HG03439 (cell line): ENCODE results near the gene GSC2.

Experiments used
- ATAC-seq: cut with Tn5 transposase; IDR thresholded peaks from one replicate; pipeline ENCODE4 v1.9.1; 2021; ENCODE audit warnings: mild to moderate bottlenecking, moderate library complexity; ENCODE audit not compliant: unreplicated experiment

GSC2 gene, protein sequence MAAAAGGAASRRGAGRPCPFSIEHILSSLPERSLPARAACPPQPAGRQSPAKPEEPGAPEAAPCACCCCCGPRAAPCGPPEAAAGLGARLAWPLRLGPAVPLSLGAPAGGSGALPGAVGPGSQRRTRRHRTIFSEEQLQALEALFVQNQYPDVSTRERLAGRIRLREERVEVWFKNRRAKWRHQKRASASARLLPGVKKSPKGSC

DNA sequence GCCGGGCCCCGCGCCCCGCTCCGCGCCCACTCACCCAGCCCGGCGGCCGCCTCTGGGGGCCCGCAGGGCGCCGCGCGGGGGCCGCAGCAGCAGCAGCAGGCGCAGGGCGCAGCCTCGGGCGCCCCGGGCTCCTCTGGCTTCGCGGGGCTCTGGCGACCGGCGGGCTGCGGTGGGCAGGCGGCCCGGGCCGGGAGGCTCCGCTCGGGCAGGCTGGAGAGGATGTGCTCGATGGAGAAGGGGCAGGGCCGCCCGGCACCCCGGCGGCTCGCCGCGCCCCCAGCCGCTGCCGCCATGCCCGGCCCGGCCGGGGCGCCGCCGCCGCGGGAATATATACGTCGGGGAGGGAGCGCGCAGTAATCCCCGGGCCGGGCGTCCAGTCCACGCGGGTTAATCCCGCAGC is at the start of gene GSC2:
Gene GSC2, minus strand, starts transcription at position 302 of the 400 bp plus-strand sequence. Its CDS starts 9 bp downstream, at position 293.
- no peak for ATAC-seq

DNA sequence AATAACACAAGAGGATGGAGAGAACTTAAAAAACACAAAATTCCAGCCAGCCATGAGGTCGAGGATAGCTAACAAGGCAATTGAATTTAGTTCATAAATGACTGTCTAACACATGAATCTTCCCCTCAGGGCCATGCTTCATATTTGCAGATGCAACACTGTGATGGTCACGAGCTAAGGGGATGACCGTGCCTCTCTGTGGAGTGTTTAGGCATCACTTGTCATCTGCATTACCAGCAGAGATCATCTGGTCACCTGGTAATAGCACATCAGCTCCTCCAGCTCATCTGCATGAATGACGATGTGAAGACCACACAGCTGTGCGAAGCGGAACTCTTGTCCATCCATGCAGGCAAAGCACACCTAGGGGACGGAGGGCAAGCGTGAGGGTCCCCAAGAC is 49.4 kb upstream of the GSC2 start:
- ATAC-seq: no peak

DNA sequence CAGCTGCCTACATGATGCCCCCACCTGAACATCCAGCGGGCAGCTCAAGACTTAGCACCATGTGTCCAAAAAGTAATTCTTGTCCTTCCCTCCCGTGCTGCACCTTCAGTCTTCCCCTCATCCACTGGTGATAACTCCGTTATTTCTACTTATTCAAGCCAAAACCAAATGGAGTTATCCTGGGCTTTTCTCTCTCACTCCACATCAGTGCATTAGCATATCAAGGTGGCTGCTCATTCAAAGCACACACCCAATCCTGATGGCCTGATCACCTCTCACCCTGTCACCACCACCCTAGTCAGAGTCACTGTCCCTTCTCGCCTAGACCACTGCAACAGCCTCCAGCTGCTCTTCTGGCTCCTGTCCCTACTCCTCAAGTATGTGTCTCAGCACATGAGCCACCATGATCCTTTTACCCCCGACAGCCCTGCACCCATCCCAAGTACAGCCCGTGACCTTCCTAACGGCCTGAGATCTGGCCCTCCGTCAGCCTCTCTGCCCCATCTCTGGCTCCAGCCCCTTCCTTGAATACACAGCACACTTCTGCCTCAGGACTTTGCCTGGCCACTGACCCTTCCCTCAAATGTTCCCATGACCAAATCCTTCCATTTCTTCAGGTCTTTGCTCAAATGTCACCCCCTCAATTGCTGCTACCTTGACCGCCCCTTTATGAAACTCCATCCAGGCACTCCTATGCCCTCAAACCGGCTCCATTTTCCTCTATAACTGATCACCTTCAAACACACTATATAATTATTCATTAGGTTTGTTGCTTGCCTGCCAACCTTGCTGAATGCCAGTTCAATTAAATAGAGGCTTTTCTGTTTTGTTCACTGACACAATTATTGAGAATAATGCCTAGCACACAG is 48.1 kb upstream of the GSC2 start:
- no peak for ATAC-seq

DNA sequence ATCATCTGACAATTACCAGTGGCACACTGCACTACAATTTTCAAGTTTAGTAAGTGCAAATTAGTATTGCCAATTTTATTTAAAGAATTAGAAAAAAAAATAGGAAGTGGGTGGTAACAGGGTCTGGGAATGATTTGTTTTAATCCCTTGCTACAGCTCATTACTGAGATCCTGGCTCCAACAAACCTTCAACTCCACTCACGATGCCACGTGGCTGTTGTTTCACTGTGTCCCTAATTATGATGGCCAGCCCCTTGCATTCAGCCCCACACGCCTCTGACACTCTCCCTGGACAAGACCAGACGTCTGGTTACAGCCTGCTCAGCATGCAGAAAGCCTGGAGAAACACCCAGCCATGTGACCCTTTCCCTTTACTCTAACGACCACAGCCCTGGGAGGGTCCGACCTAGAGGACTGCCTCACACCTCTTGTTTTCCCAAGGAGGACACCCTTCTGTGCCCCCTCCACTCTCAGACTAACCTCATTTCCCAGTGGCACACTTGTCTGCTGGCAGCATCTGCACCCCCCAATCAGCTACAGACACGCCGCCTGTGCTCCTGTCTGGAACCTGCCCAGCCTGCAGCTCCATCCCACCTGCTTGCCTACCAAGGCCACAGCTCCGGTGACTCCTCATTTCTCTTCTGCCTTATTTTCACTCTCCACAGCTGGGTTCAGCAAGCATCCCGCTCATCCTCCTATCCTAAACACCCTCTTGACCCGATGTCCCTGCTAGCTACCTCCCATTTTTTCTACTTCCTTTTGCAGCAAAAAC is 46.9 kb upstream of the GSC2 start:
- no peak for ATAC-seq

DNA sequence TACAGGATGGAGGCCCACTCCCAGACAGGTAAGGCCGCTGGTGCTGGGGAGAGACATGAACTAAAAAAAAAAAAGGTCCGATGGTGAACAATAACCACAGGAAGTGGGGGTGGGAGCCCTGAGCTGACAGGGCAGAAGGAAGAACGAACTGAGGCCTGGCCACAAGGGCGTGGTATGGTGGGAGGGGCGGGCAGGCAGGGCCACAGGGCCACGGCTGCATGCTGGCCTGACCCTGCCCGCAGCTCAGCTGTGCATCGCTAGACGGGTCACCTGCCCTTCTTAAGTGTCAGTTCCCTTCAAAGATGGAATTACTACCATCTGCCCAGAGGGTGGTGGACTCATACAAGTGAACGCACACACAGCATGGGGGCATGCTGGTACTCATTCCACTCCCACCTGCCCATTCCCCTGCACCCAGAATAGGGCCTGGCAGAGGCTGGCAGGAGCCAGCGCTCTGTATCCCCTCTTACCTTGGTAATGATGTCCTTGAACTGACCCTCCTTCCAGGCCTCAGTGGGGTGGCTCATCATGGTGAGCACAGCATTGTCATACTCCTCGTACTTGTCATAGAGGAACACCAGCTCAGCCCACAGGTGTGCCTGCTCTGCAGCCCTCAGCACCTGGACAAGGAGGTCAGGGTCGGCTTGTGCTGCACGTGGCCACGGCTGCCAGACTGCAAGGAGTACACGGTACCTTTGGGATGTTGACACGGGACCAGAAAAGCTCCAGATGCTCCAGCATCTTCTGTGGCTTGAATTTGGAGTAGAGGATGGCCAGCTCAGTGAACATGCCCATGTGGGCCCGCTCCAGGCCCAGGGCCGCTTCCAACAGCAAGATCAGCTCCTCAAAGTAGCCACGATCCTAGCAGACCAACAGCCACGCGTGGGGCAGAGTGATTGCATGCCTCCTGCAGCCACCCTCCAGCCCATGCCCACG is 46.0 kb upstream of the GSC2 start:
- no peak for ATAC-seq

DNA sequence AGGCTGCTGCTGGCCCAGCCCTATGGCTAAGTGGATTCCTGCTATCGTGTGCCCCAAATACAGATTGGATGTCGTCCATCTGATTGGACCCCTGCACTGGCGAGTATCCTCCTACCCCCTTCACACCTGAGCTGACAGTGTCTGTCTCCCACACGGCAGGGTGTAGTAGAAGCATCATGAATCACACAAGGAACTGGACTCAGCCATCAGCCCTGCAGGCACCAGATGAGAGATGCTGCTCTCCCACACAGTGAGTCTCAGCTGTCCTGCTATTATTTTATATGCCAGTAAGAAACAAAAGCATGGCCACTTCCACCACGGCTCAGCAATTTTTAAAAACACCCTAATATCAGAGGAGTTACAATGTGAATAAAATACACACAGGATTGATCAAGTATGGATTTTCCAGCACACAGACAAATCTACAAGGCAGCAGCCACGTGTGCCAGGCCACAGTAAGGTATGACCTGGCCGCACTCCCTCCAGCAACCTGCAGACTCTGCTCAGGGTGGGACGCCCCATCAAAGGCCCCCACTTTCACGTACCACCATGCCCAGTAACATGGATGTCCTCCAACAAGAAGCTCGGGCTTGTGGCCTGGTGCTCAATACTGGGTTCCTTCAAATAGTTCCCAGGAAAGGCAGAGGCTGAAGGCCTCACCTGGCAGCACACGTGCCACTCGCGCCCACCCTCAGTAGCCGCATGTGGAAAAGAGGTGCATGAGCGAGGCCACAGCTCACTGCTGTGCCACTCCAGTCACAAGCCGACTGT is 44.9 kb upstream of the GSC2 start:
- ATAC-seq: no peak

DNA sequence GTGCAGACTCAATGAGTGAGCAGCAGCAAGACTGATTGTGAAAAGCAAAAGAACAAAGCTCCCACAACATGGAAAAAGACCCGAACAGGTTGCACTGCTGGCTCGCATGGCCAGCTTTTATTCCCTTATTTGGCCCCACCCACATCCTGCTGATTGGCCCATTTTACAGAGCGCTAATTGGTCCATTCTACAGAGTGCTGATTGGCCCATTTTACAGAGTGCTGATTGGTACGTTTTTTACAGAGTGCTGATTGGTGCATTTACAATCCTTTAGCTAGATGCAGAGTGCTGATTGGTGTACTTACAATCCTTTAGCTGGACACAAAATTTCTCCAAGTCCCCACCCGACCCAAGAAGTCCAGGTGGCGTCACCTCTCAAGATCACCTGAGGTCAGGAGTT is 43.8 kb upstream of the GSC2 start:
- no peak for ATAC-seq

DNA sequence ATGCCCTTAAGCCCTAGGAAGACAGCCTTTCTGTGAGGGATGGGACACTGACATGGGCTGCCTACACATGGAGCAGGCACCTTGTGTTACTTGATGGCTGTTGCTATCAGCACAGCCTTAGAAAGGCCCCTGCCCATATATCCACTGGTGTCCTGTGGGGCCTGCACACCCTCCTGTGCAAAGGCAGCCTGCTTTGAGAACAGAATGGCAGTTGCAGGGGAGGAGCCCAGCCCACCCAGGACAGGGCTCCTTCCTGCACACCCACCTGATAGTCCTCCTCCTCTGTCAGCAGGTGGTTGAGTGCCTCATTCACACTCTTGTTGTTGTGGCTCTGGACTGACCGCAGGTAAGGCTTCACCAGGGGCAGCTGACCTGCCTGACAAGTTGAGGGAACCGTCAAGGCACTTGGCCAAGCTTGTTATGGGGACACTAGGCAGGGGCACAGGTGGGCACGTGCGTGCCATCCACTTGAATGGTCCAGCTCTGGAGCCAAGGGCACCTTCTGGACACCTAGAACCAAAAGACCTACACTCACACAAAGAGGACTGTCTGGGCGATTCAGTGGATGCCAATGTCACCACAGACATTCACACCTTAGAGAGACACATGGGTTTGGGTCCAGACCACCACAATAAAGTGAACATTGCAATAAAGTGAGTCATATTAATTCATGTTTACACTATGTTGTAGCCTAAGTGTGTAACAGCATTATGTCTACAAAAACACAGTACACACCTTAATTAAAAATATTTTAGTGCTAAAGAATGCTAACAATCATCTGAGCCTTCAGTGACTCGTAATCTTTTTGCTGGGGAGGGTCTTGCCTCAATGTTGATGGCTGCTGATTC is 37.8 kb upstream of the GSC2 start:
- ATAC-seq: no peak

DNA sequence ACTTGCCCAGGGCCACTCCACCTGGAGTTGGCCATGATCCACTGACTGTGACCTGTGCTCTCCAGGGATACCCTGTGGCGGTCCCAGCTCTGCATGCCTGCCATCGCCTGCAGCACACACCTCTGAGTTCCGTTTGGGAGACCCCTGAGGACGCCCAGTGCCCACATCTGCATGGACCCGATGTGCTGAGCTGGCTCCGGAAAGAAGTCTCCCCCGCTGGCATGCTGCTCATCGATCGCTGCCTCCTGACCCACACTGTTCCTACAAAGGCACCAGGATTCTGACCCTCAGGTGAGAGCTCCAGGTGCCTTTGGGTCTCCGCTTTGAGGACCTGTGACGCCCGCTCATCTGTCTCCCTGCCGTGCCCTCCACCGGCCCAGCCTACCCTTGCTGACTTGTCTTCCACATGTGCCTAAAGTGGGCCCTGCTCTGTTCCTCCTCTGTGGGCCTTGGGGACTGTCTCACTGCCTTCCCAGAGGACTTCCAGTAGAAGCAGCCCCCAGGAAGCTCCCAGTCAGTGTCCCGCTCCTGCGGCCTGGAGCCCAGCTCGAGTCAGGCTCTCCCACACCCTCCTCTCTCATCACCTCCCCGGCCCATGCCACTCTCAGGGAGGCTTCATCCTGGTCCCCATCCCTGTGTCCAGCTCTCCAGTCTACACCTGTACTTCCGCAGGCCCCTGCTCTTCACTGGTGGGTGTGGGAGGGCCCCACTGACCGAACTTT is 34.3 kb upstream of the GSC2 start:
- no peak for ATAC-seq

DNA sequence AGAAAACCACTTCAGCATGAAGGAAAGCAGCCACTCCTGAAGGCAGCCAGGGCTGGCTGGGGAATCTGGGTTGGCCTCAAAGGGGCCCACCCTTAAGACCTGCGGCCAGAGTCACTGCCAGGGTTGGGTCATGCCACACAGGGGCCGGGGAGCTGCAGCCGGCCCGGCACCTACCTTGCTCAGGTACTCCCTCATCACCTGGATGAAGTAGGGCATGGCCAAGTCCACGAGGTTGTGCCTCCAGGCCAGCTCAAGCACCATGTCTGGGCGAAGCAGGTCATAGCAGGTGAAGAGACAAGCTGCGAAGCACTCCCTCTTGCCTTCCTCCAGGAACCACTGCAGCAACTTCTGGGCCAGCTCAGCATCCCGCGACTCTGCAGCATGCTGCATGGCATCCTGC is 33.1 kb upstream of the GSC2 start:
- ATAC-seq: no peak

DNA sequence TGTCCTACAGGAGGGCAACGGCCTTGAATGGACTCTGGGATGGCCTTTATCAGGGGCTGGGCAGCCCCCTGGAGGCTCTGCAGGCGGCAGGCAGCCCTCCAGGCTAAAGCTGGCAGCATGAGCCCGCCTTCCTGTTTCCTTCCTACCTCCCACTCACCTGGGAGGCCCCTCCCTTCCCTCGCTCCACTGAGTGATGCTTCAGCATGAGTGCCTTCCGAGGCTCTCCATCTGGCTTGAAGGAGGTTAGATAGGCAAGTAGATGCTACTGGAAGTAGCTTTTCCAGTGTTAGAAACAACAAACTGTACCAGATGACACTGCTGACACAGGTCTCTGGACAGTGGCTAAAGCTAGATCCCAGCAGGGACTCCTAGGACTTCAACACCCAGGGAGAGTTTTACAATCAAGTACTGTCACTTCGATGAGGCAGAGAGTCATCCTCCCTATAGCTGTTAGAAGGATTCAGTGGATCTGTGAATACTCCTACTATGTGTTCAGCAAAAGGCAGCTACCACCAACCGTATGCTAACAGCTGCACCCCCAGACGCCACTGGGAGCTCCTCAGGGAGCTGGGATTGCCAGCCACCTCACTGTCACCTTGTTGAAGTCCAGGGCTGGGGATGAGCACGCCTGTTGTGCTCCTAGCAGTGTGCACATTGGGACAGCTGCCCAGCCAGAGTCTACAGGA is 32.5 kb upstream of the GSC2 start:
- no peak for ATAC-seq

DNA sequence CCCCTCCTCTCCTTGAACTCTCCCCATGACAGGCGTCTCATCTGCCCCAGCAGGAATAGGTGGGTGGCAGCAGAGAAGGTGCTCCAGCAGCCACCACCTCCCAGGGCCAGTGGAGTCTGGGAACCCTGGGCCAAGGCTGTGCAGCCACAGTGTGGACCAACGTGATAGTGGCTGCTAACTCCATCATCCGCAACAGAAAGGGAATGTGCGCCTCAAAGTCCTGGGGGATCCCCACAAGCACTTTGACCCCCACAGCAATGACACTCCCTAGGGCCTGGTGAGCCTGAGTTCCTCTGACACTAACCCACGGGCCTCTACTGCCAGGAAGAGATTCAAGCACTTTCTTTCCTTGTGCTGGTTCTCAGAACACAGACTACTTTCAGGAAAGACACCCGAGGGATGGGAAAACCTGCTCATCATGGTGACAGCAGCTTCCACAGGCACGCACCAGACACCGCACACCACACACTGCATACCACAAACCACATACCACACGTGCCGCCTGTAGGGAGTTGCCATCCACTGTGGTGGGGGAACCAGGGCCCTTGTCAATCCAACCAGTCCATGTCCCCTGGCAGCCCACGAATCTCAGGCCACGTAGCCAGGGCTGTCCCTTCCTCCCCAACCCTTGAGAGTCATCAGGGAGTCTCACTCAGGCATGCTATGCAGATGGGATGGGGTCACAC is 31.8 kb upstream of the GSC2 start:
- ATAC-seq: no peak

DNA sequence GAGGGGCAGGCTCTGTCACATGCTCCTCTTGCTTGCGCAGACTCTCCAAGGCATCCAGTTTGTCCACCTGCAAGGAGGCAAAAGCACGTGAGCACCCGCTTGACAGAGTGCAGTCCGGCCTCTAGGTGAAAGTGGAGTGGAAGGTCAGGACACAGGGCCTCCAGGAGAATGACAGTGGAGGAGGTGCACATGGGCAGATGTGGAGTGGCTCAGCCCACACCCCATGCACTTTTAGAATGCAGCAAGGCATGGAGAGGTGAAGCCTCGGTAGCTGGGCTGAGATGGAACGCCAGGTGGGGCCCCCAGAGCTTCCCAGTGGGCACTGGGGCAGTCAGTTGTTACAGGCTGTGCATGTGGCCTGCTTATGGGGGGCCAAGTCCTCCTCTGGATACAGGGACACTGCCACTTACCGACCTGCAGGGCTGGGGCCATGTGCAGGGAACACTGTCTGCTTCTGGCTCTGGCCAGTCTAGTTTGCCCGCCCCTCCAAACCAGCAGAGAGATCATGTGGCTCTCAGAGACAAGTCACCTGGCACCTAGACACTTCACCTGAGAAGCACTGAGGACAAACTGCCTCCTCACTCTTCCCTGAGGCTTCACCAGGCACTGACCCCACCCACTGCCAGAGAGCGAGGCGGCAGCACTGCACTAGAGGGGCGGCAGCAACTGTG is 30.8 kb upstream of the GSC2 start:
- ATAC-seq: no peak

DNA sequence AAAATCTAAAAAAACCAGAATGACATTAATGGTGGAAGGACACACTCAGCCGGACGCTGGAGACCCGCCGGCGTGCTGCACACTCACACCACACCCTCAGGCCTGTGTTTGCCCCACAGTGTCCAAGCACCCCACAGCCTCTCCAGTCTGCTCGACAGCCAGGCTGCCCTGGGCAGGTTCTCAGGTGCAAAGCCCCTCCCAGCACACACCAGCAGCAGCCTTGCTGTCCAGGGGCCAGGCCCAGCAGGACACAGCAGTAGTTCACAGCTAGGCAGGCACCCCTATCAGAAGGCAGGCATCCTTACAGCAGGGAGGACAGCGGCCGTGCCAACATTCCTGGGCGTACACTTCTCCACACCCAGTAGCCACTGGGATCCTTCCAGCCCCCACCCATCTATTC is 30.1 kb upstream of the GSC2 start:
- ATAC-seq: no peak

DNA sequence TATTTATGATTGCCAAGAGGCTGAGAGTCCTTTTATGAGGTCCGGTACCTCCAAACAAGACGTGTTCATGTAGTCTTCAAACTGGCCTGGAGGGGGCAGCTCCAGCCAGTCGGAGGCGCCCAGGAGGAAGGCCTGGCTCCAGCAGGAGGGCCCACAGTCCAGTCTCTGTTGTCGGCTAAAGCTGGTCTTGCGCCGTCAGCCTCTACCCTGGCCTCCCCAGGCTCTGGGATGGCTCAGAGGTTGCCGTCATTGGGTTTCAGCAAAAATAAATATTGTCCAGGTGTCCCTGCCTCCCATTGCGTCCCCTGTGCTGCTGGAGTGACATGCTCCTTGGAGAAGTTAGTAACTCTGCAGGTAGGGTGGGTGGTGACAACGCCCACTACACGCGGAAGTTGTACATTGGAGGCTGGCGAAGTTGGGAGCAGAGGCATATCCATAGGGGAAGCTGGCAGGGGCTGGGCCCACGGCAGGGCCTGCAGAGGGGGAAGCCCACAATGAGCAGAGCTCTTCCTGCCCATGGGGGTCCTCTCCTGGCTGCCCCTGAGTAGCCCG is 29.5 kb upstream of the GSC2 start:
- ATAC-seq: no peak
